Suprapubic skin (tissue), 3 donors: ENCODE data around the gene IFT52.

Experiments
- EP300 ChIP-seq: sonication (generic); formaldehyde crosslinking; IDR thresholded peaks from one replicate; pipeline ENCODE4 v1.6.1; 2017; ENCODE audit warnings: antibody characterized with exemption
- POLR2A ChIP-seq, 2 donors: fragments of 450-650 bp; IDR thresholded peaks; one replicate each; pipeline ENCODE4 v1.6.1; 2017; ENCODE audit warnings: antibody characterized with exemption in 2 of 2, mild to moderate bottlenecking in 2 of 2, moderate library complexity in 2 of 2
- TF ChIP-seq, protein P1 (sequence below), 2 donors: fragments of 200-600 bp in 1 of 2; fragments of 450-650 bp in 1 of 2; sonication (generic) in 1 of 2; IDR thresholded peaks; one replicate each; pipeline ENCODE4 v1.5.1; 2016 to 2019; ENCODE audit warnings: antibody characterized with exemption in 2 of 2, mild to moderate bottlenecking in 1 of 2, moderate library complexity in 1 of 2

- TF ChIP-seq, protein P1, sequence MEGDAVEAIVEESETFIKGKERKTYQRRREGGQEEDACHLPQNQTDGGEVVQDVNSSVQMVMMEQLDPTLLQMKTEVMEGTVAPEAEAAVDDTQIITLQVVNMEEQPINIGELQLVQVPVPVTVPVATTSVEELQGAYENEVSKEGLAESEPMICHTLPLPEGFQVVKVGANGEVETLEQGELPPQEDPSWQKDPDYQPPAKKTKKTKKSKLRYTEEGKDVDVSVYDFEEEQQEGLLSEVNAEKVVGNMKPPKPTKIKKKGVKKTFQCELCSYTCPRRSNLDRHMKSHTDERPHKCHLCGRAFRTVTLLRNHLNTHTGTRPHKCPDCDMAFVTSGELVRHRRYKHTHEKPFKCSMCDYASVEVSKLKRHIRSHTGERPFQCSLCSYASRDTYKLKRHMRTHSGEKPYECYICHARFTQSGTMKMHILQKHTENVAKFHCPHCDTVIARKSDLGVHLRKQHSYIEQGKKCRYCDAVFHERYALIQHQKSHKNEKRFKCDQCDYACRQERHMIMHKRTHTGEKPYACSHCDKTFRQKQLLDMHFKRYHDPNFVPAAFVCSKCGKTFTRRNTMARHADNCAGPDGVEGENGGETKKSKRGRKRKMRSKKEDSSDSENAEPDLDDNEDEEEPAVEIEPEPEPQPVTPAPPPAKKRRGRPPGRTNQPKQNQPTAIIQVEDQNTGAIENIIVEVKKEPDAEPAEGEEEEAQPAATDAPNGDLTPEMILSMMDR (IDR thresholded peaks at IDR 0.05): no peak
- TF ChIP-seq POLR2A (IDR thresholded peaks at IDR 0.05): no peak
- TF ChIP-seq EP300: no peak
These were observed 85.6 kb downstream of the IFT52 start for GRCh38 chr20:43676368-43676767.
